ENCODE results near the gene CDC73. TPM values are rescaled to one million over a fixed set of nuclear protein-coding genes. Genes with fewer than 3 reads are reported as not detected.

Gene CDC73
- total RNA-seq, 4 donors from 2014 or later, result 41.4 to 89.4 (median 51.5) TPM

GRCh38 chr1:193131266-193131860, 9.5 kb downstream of the CDC73 start:
- WGBS, 2 donors, result 71 to 78% methylated on average over 2 of the region's 2 CpGs
- Histone ChIP-seq H3K4me3 (no peak overlapping the region), H3K27me3 (no peaks in the 10 kb centered on the region), H3K4me1 (peaks cover 0 to 26% (median 0%) of the 10 kb centered on the region in 4 donors), H3K9me3 (no peaks in the 10 kb centered on the region), H3K27ac (no peak overlapping the region), H3K36me3 (peaks cover 0 to 63% (median 0%) of the 10 kb centered on the region in 3 donors)
- no peak for TF ChIP-seq EP300 (IDR thresholded peaks at IDR 0.05)
- TF ChIP-seq, protein P1, sequence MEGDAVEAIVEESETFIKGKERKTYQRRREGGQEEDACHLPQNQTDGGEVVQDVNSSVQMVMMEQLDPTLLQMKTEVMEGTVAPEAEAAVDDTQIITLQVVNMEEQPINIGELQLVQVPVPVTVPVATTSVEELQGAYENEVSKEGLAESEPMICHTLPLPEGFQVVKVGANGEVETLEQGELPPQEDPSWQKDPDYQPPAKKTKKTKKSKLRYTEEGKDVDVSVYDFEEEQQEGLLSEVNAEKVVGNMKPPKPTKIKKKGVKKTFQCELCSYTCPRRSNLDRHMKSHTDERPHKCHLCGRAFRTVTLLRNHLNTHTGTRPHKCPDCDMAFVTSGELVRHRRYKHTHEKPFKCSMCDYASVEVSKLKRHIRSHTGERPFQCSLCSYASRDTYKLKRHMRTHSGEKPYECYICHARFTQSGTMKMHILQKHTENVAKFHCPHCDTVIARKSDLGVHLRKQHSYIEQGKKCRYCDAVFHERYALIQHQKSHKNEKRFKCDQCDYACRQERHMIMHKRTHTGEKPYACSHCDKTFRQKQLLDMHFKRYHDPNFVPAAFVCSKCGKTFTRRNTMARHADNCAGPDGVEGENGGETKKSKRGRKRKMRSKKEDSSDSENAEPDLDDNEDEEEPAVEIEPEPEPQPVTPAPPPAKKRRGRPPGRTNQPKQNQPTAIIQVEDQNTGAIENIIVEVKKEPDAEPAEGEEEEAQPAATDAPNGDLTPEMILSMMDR (IDR thresholded peaks at IDR 0.05), result no peak
- no peak for TF ChIP-seq POLR2A (IDR thresholded peaks at IDR 0.05)
- no peak for DNase-seq (ENCODE audit: low spot score in 2 of 2)

DNA sequence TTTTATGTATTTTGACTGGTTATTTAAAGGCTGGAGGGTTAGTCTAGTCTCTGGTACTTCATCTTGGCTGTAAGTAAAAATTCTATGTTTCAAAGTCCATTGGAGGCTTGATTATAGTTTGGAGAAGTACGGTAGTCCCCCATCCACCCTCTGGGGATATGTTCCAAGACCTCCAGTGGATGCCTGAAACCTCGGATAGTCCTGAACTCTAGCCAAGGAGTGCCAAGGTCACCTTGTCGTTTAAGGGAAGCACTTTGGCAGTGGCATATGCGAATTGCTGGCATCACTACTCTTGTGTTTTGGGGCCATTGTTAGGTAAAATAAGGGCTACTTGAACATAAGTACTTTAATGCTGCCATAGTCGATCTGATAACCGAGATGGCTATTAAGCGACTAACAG, 18.4 kb downstream of the CDC73 start:
- peaks cover 0 to 57% (median 0%) of the 10 kb centered on the region in 3 donors for H3K36me3 ChIP-seq

DNA sequence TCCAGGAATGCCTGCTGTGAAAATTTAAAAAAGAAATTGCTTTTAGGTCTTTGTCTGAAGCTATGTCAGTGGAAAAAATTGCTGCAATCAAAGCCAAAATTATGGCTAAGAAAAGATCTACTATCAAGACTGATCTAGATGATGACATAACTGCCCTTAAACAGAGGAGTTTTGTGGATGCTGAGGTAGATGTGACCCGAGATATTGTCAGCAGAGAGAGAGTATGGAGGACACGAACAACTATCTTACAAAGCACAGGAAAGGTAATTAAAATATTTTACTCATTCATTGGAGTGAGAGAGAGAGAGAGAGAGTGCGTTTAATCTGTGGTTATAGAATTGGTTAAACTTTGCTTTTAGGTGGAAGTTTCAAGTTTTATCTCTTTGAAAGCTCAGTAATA, 20.0 kb downstream of the CDC73 start:
- peaks cover 0 to 61% (median 0%) of the 10 kb centered on the region in 3 donors for H3K36me3 ChIP-seq
- no peaks in the 10 kb centered on the region for H3K27me3 ChIP-seq

More for the DNA sequence above, 18.4 kb downstream of the CDC73 start:
- no peaks in the 10 kb centered on the region for H3K27me3 ChIP-seq
- 82 to 86% methylated on average over 7 of the region's 7 CpGs for WGBS, 2 donors
- H3K27ac ChIP-seq, result no peak overlapping the region
- H3K4me3 ChIP-seq, result no peak overlapping the region
- TF ChIP-seq EP300 (IDR thresholded peaks at IDR 0.05), result no peak
- TF ChIP-seq POLR2A (IDR thresholded peaks at IDR 0.05), result no peak
- TF ChIP-seq, protein P1 (IDR thresholded peaks at IDR 0.05), result no peak
- H3K4me1 ChIP-seq, result peaks cover 0 to 29% (median 0%) of the 10 kb centered on the region in 4 donors
- H3K9me3 ChIP-seq, result no peaks in the 10 kb centered on the region
- DNase-seq (ENCODE audit: low spot score in 2 of 2), result no peak

GRCh38 chr1:193142409-193142808, 20.6 kb downstream of the CDC73 start:
- 36 to 51% methylated on average over 2 of the region's 2 CpGs for WGBS, 2 donors
- DNase-seq (ENCODE audit: low spot score in 2 of 2), result no peak
- no peaks in the 10 kb centered on the region for H3K27me3 ChIP-seq
- H3K4me1 ChIP-seq, result peaks cover 0 to 30% (median 0%) of the 10 kb centered on the region in 4 donors
- TF ChIP-seq, protein P1 (IDR thresholded peaks at IDR 0.05), result no peak
- TF ChIP-seq EP300 (IDR thresholded peaks at IDR 0.05) (no peak), POLR2A (IDR thresholded peaks at IDR 0.05) (no peak)
- H3K27ac ChIP-seq, result no peak overlapping the region
- no peaks in the 10 kb centered on the region for H3K9me3 ChIP-seq
- H3K36me3 ChIP-seq, result peaks cover 0 to 61% (median 0%) of the 10 kb centered on the region in 3 donors
- H3K4me3 ChIP-seq, result no peak overlapping the region

More for the DNA sequence above, 20.0 kb downstream of the CDC73 start:
- no peaks in the 10 kb centered on the region for H3K9me3 ChIP-seq
- H3K27ac ChIP-seq, result no peak overlapping the region
- WGBS, 2 donors, result 52 to 55% methylated on average over 3 of the region's 3 CpGs
- TF ChIP-seq POLR2A (IDR thresholded peaks at IDR 0.05), result no peak
- TF ChIP-seq, protein P1 (IDR thresholded peaks at IDR 0.05), result no peak
- TF ChIP-seq EP300 (IDR thresholded peaks at IDR 0.05), result no peak
- peaks cover 0 to 30% (median 0%) of the 10 kb centered on the region in 4 donors for H3K4me1 ChIP-seq
- no peak overlapping the region for H3K4me3 ChIP-seq
- no peak for DNase-seq (ENCODE audit: low spot score in 2 of 2)

DNA sequence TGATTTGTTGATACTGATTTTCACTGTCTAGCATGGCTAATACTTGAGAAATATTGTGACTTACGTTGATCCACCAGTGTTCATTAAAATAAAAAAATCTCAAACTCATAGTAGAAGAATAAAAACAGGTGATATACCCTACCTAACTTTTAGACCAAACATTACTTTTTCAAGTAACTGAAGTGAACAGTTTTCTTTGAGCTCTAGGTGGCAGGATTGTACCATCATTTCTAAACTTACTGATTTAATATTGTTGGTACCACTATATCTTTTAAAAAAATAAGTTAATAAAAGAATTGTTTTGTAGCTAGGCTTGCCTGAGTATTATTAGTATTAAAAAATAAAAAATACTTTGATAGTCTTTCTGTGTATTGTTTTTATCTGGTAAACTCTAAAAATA, 21.5 kb downstream of the CDC73 start:
- Histone ChIP-seq H3K4me1 (peaks cover 0 to 30% (median 0%) of the 10 kb centered on the region in 4 donors), H3K4me3 (no peak overlapping the region), H3K9me3 (no peaks in the 10 kb centered on the region), H3K27me3 (no peaks in the 10 kb centered on the region), H3K36me3 (peaks cover 0 to 61% (median 0%) of the 10 kb centered on the region in 3 donors), H3K27ac (no peak overlapping the region)
- 73 to 74% methylated on average over 1 of the region's 1 CpG for WGBS, 2 donors
- TF ChIP-seq POLR2A (IDR thresholded peaks at IDR 0.05), result no peak
- TF ChIP-seq, protein P1 (IDR thresholded peaks at IDR 0.05), result peak in 3 of 5 experiments; percentile 5 to 30 (median 27)
- DNase-seq (ENCODE audit: low spot score in 2 of 2), result no peak
